HG03432 (cell line): ENCODE data around the gene KCNG2.
"Not testable (repeated sequence)": the region's sequence is repeated elsewhere in the genome, so short reads cannot be mapped to it uniquely, and the experiment has no call there.

Experiments
- ATAC-seq: cut with Tn5 transposase; IDR thresholded peaks from one replicate; pipeline ENCODE4 v1.9.1; 2021; ENCODE audit warnings: mild to moderate bottlenecking, moderate library complexity; ENCODE audit not compliant: unreplicated experiment

Gene KCNG2

DNA sequence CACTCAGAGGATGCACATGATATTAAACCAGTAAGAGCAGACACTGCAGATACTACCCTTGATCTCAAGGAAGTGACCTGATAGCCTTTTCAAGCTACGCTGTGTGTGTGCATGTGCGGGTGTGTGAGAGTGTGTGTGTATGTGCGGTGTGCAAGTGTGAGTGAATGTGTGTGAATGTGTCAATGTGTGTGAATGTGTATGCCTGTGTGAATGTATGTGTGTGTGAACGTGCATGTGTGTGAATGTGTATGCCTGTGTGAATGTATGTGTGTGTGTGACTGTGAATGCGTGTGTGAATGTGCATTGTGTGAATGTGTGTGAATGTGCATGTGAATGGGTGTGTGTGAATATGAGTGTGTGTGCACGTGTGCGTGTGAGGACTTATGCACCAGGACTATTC lies 53.8 kb downstream of the KCNG2 start:
- ATAC-seq = no peak

DNA sequence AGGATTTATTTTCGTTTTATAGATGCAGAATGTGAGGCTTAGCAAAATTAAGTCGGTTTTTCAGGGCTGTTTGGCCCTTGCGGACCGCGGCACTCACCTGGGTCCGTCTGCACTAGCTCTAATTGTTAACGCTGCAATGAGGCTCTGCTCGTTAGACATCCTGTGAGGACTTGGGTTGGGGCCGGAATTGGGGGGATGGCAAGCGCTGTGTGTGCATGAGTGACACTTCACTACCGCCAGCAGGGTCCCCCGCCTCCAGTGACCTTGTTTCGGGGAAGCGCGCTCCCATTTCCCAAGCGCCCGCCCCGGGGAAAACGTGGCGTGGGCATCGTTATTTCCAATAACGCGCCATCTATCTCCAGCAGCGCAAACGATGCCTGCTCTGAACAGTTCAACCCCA lies 54.2 kb downstream of the KCNG2 start:
- no peak for ATAC-seq

DNA sequence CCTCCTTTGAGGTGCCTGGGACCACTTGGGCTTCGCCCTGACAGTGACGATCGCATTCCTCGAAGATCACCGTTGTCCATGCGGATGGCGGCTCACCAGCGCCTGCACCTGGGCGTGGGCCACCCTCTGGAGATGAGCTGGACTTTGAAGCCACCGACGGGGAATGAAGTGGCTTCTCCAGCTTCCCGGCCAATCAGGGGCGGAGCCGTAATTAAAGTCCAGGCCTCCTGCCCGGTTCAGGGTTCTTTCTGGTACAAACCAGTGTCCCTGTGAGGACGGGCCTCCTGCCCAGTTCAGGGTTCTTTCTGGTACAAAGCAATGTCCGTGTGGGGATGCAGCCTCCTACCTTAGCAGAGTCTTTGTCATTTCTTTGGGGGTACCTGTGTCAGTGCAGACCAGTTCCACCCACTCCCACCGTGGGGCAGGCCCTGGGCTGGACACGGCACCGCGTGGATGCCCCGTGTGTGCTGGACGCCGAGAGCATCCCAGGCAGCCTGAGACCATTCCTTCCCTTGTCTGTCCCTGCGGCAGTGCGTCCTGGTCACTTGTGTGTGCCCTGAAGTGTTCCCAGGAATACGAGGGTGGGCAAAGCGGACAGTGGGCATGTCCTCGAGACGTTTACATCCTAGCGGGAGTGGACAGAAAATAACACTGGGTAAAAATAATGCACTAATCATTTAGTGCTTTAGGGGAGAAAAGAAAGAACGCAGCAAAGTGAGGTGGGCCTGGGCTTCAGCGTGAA lies 55.0 kb downstream of the KCNG2 start:
- ATAC-seq = no peak

DNA sequence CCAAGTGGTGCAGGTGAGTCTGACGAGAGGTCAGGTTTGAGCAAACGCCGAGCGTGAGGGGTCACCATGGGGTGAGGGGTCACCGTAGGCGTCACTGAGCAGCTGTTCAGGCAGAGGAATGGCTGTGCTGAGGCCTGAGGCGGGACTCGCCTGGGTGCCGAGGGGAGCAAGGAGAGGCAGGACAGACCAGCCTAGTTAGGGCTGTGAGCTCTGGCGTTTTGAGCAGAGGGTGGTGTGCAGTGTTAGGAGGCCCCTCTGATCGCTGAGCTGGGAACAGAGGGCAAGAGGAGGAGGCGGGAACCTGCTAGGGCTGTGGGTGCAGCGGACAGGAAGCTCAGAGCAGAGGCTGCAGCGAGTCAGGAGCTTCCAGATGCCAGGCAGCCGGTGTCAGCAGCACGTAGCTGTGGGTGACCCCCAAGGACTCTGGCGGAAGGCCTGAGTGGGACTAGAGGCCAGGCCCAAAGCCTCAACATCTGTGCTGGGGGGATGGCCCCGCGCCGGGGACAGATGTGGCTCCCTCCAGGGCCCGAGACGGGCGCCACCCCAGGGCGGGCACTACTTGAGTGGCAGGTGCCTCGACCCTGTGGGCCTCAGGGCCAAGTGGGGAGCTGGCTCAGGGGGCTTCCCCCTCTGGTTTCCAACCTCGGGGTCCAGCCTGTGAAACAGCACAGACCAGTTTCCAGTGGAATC lies 55.7 kb downstream of the KCNG2 start:
- ATAC-seq = no peak

DNA sequence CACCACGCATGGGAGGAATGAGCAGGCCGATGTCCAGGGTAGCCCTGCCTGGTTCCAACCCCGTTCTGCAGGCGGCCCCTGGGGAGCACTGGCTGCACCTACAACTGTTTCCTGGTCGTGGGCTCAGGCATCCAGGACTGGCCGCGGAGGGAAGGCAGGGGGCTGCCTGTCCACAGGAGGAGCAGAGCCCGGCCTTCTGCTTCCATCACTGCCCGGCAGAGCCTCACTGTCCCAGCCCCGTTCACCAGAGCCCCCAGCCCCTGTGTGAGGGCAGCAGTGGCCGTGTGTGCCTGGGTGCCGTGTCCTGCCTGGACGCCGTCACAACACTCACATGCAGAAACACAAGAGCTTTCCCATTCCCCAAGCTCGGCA lies 56.2 kb downstream of the KCNG2 start:
- ATAC-seq = no peak

DNA sequence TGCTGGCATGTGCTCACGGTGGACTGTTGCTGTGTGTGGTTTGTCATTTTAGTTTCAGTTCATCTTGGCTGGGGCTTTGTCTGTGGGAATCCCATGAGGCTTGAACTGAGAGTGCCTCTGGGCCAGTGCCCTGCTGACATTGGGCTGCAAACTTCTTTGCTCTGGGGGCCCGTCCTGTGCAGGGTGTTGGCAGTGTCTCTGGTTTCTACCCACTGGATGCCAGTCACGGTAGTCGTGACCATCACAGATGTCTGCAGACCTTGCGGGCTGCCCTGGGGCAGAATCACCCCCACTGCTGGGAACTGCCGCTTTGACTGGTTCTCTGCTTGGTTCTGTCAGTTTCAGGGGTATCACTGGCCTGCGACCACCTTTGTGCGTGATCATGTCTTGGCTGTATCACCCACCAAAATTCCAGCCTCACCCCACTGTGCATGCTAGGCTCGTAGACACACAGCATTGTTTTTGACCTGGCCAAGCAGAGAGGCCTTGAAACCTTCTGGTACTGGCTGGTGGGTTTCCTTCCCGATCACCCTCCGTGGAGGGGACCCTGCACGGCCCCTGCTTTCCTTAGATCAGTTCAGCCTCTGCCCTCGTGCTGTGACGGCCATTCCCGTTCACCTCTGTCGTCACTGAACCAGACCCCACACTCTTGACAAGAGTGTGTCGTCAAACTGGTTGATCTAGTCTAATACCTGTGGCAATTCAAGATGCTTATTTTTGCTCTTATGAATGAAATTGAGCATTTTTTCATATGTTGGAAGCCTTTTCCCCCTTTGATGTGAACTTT lies 57.6 kb downstream of the KCNG2 start:
- ATAC-seq = peak; percentile 90

DNA sequence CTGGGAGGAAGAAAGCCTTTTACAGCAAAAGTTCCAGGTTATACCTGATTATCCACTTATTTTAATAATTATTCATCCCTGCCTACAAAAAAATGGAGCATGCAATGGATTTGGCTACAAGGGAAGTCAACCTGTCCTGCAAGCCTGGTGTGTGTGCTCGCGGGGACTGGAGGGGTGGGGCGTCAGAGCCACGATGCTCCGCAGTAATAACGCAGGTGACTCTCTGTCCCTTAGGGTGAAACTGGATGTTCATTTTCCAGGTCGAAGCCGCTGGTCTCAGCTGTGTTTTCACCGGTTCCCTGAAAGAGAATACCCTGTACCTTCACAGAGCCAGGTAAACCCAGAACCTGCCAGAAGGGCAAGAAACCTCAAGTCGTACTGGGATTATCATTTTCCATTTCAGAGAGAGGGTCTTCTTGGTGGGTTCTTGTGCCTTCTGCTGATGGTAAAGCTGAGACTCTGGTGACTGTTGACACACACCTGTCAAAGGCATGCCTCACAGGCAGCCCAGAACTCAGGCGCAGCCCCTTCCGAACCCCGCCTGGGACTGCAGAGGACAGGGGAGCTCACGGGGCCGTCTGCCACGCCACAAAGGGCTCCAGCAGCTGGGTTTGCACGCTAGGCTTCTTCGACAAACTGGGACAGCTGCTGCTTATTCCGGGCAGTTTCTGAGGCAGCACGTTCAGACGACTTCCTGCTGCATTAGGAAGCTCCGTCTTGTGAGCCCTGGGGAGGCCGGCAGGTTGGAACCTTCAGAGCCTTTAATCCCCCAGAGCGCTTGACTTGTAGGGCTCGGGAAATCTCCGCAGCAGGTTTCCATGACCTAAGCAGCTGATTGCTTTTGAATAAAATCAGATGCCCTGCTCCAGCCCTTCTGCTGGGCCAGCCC lies 58.6 kb downstream of the KCNG2 start:
- peak; percentile 48 for ATAC-seq

DNA sequence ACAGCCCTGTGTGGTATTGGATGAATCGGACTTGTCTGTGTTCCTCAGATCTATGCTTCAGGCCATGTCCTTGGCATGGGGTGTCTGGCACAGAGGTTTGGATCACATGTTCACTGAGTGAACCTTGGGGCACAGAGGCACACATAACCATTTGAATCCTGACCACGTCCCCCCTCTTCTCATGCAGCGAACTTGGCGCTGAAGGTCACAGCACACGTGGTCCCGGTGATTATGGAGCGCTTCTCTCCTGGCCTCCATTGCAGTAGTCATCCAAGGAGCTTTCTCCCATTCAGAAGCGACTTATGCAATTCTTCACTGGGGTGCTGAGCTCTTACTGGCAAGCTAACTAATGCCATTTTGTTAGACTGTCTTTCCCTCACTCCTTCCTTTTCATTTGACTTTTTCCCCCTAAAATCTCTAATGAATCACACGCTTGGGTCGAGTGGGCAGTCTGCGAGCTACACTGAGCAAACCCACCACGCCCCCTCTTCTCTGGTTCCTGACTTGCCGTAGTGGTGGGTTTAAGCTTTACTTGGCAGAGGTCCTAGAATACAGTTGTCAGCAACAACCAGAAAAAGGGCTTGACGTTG lies 59.4 kb downstream of the KCNG2 start:
- ATAC-seq = no peak

DNA sequence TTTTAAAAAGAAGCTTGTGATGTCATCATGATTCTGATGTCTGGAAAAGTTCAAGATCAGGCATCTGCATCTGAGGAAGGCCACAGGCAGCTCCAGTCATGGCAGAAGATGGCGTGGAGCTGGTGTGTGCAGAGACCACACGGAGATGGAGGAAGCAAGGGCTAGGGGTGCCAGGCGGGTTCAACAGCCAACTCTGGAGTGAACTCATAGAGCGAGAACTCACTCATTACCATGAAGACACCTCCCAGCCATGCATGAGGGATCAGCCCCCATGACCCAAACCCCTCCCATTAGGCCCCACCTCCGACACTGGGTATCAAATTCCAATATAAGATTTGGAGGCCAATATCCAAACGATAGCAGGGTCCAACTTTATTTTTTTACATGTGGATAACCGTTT lies 61.6 kb downstream of the KCNG2 start:
- no peak for ATAC-seq

DNA sequence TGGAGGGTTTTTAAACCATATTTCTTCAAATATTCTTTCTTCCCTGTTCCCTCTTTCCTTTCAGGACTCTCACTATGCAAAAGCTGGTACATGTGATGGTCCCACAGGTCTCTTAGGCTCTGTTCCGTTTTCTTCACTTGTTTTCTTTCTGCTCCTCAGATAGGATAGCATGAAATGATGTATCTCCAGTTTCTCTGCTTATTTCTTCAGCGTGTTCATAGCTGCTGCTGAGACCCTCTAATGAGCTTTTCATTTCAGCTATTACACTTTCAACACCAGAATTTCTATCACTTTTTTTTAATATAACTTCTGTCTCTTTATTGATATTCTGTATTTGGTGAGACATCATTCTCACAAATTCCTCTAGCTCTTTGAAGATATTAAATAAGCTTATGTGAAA lies 63.9 kb downstream of the KCNG2 start:
- ATAC-seq = no peak

DNA sequence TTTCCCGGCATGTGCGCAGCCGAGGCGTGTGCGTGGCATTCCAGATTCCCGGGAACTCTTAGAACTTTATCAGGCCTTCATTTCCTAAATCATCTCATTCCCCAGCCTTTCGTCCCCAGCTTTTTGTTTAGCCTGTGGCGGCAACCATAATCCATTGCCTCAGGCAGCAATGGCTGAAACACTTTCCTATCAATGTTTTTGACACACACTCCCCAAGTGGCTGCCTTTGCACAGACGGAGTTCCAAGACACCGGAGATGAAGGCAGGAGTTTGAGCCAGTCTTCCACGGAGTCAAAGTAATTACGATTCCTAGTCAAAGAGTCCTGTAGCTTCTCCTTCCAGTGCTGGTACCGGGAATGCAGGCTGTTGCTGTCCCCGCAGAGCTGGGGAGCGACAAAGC lies 64.8 kb downstream of the KCNG2 start:
- no peak for ATAC-seq

DNA sequence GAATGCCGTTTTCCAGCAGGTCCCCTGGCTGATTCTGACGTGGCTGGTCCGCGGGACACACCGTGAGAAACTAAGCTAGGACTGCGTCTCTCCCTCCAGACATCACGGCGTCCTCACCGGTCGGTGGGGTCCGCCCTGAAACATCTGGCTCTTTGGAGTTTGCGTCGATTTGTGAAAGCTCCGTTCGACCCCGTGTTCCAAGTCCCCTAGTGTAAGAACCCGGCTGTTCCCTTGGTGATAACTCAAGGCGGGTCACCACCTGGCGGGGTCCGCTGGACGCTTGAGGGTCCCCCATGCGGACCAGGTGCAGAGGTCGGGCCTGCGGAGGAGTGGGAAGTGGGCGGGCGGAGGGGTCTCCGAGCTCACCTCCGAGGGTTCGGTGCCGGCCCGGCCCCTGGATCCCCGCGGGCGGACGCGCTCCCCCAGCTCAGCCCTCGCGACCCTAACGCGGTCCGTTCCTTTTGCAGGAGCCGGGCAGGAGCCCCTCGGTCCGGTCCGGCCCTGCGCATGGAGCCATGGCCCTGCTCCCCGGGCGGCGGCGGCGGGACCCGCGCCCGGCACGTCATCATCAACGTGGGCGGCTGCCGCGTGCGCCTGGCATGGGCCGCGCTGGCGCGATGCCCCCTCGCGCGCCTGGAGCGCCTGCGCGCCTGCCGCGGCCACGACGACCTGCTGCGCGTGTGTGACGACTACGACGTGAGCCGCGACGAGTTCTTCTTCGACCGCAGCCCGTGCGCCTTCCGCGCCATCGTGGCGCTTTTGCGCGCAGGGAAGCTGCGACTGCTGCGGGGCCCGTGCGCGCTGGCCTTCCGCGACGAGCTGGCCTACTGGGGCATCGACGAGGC lies 65.6 kb downstream of the KCNG2 start:
- ATAC-seq = no peak

DNA sequence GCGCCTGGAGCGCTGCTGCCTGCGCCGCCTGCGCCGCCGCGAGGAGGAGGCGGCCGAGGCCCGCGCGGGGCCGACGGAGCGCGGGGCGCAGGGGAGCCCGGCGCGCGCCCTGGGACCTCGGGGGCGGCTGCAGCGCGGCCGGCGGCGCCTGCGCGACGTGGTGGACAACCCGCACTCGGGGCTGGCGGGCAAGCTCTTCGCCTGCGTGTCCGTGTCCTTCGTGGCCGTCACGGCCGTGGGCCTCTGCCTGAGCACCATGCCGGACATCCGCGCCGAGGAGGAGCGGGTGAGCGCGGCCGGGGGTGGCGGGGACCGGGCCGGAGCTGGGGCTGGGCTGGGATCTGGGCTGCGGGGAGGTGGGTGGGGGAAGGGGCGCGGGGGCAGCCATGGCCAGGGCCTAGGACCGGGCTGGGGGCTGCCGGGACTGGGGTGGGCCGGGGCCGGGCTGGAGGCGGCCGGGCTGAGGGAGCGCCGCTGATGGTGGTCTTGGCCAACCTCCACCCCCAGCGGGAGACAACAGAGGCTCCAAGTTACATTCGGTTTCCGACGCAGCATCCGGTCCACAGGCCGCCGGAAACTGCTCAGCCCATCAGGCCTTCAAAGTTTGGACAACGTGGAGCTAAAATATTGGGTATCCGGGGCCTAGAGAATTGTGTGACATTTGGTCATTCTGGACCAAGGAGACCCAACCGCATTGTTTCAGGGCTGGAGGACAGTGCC lies 66.4 kb downstream of the KCNG2 start:
- no peak for ATAC-seq

DNA sequence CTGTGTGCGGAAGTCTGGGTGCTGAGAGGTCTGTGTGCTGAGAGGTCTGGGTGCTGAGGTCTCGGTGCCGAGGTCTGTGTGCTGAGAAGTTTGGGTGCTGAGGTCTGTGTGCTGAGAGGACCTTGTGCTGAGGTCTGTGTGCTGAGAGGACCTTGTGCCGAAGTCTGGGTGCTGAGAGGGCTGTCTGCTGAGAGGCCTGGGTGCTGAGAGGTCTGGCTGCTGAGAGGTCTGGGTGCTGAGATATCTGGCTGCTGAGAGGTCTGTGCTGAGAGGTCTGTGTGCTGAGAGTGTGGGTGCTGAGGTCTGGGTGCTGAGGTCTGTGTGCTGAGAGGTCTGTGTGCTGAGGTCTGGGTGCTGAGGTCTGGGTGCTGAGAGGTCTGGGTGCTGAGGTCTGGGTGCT lies 67.2 kb downstream of the KCNG2 start:
- ATAC-seq = not testable (repeated sequence)

DNA sequence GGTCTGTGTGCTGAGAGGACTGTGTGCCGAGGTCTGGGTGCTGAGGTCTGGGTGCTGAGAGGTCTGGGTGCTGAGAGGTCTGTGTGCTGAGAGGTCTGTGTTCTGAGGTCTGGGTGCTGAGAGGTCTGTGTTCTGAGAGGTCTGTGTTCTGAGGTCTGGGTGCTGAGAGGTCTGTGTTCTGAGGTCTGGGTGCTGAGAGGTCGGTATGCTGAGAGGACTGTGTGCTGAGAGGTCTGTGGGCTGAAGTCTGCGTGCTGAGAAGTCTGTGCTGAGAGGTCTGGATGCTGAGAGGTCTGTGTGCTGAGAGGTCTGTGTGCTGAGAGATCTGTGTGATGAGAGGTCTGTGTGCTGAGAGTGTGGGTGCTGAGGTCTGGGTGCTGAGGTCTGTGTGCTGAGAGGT lies 68.2 kb downstream of the KCNG2 start:
- ATAC-seq = not testable (repeated sequence)

DNA sequence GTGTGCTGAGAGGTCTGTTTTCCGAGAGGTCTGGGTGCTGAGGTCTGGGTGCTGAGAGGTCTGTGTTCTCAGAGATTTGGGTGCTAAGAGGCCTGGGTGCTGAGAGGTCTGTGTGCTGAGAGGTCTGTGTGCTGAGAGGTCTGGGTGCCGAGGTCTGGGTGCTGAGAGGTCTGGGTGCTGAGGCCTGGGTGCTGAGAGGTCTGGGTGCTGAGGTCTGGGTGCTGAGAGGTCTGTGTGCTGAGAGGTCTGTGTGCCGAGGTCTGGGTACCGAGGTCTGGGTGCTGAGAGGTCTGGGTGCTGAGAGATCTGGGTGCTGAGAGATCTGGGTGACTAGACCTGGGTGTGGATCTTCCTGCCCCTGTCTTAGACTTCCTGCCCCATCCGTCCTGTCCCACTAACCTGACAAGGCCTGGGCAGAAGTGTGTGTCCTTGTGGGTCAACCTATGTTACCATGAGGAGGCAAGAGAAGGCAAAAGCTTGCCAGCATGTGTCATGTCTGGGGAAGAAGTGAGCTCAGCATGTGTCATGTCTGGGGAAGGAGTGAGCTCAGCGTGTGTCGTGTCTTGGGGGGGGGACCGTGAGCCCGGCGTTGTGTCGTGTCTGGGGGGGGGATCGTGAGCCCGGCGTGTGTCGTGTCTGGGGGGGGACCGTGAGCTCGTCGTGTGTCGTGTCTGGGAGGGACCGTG lies 69.3 kb downstream of the KCNG2 start:
- no peak for ATAC-seq

DNA sequence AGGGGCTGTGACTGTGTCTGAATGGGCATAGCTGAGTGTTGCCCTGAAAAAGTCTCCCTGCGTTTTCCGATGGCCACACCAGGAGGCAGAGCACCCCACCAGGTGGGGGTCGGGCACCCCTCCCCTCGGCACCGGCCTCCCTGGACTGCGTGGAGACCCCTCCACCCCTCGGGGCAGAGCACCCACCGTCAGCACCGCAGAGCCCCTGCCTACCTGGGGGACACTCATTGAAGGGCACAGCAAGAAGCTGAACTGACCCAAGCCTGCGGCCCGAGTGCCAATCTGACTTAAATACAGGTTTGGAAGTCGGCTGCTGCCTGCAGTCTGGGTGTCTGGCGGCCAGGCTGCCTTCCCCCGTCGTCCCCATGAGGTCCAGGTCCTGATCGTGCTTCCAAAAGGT lies 69.9 kb downstream of the KCNG2 start:
- ATAC-seq = no peak

DNA sequence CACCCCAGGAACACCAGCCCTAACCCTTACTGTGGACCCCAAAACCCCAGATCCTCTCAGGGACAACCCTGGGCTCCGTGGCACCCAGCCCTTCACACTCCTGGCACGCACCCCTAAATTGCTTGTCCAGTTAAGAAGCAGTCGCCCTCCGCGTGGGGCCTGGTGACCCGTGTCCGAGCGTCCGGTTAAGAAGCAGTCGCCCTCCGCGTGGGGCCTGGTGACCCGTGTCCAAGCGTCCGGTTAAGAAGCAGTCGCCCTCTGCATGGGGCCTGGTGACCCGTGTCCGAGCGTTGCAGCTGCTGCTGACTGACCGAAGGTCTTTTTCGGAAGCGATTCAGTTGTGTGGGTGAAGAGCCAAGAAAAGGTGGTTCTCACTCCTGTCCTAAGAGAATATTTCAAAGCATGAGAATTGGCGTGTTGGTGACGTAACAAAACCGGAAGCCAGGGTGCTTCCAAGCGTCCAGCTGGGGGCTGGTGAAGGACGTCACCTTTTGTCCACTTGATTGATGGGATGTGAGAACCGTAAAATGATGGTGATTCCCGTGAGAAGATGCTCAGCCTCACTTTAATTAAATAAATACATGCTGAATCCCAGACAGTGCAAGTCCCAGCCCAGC lies 70.5 kb downstream of the KCNG2 start:
- ATAC-seq = no peak
